SHP77 treated with DMSO at 0.1 percent for 48 hours (cell line): ENCODE measurements around the gene NR1D1.
A peak's percentile ranks its signal among the peaks of the same experiment; 100 is the strongest.

Source experiments
- DNase-seq: peaks from one replicate; lab custom pipeline; 2025; lab: John Stamatoyannopoulos, UW

NR1D1 gene

DNA sequence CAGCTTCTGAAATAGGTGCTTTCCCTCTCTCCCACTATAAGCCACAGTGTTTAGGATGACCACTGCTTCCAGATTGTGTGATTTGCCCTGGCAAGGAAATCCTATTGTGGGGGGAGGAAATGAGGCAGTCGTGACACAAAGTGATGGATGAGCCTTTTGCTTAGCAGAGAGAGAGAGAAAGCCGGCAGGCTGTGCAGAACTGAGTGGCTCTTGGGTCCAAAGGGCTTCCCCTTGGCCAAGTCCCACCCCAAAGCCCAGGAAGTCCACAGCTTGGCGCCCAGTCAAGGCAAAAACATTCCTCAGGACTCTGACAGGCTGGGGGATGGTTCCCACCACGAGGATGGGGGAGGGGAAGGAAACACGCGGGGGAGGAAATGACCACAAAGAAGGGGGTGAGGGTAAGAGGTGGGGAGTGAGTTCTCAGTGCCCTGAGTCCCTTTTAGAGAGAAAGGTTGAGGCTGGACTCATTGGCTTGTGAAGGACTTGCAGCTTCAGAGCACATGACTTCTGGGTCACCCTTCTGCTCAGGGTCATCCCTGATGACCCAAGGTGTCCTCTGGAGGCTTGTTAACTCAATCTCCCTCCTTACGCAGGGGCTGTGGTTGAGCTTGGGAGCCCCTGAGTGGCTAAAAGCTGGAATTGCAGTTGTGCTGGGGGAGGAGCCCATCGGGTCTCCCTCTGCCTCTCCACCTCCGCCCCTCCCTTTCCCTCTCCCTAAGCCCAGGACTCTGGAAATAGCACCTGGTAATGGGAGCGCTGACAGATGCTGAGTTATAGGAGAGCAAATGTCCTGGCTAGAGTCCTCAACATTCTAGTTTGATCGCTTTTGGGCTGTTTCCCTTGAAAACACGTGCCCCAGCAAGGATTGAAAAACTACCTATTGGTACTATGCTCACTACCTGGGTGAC, 11.1 kb upstream of the NR1D1 start:
- peak; percentile 85 for DNase-seq

DNA sequence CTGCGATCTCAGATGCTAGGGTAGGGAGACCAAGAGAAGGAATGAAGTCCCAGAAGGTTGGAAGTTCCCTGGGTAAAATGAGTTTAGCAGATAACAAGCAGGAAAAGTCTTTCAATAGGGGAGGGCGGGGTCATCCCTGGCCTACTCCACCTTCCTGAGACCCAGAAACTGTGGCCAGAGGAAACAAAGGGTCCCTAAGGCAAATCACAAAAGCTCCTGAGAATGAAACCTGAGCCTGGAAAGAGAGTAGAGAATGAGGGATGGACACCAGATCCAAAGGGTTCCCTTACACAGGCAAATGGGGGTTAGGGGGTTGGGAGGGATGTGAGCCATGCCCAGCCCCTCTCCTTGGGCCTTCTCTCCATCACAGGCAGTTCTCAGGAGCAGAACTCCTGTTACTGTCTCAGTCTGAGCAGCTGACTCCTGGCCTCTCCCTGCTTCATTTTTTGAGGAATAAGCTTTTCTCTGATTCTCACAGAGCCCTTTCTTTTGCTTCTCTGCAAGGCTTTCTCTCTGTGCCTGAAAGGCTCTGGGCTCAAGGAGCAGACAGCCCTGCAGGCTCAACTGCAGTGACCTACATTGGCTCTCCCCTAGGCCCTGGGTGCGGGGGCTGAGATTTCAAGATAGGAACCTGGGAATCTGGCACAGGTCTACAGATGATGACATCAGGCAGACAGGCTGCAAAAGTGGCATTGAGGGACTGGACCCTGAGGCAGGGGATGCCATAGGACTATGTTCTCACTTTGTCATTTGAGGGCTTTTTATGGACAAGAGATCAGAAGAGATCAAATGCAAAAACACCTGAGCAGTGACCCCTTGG, 9.8 kb upstream of the NR1D1 start:
- no peak for DNase-seq

DNA sequence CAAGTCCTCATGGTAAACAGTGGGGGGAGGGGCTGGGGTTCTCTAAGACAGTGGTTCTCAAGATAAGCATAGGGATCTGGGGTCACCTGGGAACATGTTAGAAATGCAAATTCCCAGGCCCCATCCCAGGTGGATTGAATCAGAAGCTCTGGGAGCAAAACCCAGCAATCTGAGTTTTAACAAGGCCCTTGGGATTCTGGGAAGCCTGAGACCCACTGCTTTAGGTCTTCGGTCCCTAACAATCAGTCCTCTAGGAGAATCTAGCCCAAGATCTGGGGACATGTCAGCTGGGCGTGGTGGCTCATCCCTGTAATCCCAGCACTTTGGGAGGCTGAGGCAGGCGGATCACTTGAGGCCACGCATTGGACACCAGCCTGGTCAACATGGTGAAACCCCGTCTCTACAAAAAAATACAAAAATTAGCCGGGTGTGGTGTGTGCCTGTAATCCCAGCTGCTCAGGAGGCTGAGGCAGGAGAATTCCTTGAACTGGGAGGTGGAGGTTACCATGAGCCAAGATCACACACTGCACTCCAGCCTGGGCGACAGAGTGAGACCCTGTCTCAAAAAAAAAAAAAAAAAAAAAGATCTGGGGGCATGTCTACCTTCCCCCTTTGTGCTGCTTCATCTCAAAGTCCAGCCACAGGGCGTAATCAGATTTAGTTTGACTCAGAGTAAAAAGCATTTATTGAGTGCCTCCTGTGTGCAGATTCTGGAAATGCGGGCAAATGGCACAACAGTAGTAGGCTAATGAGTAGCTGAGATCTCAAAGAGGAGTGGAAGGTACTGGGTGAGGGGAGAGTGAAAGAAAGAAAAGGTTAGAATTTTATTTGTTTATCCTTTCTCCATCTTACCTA, 8.8 kb upstream of the NR1D1 start:
- DNase-seq = no peak

DNA sequence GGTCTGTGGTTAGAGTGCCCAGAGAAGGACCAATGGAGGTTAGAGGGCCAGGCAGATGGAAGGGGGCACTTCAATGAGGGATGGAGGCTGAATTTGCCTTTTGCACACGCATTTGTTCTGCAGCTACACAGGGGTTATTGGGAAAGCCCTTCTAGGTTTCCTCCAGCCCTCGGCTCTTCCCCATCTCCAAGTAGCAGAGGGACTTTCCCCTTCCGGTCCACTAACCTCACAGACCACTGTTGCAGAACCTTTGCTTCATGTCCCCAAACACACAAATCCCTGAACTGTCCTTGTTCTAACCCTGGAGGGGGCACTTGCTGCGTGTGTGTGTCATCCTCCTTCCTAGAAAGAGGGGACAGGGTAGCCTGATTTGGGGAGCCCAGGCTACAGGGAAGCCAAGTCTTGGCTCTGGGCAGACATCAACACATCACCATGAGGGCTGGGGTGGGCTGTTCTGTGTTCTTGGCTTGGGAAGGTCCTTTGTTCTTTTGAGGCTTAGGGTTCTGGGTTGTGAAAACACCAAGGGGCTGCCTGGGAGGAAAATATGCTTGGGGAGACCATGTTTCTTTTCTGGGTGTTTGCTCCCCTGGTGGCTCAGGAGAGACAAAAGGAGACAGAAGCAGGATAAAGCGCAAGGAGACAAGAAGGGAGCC, 7.3 kb upstream of the NR1D1 start:
- no peak for DNase-seq

DNA sequence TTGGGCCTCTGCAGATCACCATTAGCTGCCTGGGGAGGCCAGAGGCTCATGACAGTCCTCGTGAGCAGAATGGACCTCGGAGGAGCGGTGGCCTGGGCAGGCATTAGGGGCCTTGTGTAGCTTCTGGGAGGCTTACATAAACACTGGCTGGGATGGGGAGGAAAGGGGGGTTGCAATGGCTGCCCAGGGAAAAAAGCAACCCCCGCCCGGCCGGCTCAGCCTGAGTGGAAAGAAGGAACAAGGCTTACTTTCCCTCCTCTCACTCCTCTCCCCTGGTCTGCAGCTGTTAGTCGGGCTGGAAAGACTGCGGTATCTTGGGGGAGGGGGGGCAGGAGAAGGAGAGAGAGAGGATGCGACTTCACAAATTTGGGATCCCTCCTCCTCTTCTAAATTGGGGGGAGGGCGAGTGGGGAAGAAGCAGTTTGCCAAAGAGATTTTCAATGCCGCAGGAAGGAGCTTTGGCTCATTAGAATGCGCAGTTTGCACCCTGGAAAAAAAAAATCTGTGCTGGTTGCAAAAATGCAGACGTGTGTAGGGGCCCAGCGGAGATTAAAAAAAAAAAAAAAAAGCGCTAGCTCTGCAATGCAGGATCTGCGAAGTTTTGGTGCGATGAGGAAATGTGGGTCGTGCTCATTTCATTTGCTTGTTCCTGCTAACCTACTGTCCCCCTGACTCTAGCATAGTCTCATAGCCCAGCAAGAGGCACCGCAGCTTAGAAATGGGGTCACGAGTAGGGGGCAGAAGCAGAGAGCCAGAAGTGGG, 6.6 kb upstream of the NR1D1 start:
- DNase-seq = no peak

DNA sequence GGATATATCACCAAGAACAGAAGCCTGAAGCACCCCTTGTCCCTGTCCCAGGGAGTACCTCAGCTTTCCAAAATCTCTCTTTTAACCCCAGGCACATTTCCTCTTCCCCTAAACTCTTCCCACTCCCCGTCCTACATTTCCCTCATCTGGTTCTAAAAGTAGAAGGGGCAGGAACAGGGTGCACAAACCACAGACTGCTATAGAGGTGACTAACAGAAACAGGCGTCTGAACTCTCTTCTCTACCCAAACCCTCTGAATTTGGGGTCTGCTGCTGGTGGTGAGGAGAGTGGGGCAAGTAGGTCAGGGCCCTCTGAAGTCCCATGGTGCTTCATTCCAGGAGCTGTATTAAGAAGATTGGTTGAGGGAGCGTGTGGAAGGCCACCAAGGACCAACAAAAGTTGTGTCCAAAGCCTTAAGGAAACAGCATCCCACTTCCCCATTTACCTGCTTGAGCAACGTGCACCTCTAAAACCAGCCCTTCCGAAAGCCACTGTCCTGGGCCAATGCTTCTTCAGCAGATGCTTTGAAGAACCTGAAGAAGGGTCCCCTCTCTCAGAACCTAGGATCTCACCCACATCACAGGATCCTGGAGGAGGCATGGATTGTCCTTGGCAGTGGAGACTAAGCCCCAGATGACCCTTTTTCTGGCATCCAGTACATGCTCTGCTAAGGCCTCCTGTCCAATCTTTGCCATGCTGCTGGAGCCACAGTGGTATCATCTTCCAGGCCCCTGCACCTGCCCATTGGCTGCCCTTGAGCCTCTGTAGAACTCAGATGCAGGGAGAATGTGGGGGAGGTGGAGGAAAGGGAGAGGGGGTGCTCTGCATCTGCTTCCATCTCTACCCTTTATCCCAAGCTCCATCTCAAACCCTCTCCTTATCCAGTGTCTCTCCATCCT, 5.7 kb upstream of the NR1D1 start:
- no peak for DNase-seq

DNA sequence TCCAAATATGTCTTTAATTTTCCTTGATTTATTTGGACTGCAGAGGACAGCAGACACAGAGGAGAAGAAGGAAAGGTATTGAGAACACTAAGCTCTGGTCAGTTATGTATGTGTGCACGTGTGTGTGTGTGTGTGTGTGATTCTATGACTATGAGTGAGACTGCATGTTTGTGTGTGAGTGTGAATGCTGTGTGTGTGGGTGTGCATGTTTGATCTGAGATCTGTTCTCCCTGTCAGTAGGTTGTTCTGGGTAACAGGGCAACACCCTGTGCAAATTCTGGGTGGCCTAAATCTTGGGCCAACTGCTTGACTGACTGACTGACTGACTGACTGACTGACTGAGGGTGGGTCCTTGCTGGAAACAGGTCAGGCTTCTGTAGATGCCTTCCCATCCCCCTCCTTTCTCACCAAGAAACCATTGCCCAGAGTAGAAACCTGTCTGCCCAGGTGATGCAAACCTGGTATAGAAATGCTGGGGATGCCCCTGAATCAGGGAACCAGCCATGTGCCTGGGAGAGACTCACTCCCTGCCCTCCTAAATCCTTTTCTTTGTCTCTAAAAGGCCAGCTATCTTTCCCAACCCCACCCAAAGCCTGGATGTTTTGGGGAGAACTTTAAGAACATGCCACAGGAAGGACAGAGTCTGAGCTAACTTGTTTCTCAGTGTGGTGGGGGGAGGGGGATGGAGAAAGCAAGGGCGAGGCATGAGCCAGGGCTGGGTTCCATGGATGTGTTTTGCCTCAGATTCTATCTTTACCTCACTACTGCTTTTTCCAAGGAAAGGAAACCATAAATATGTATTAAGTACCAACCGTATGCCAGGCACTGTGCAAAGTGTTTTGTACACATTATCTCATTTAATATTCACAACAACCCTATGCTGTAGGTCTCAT, 4.5 kb upstream of the NR1D1 start:
- no peak for DNase-seq

DNA sequence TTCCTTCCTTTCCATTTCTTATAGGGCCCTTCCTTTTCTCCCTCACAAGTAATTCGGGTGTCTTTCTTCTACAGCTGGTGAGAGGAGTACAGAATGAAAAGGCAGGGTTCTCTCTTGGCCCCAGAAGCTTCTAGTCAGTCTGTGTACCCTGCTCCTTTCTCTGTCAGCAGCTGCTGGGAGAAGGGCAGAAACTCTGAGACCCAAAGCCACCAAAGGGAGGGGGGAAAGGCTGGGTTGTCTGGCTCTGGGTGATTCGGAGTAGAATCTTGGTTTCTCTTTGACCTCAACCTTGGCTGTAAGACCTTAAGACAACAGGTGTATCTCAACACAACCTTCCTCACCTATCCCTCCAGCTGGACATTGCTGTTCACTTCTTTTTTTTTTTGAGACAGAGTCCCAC, 3.3 kb upstream of the NR1D1 start:
- DNase-seq = no peak

DNA sequence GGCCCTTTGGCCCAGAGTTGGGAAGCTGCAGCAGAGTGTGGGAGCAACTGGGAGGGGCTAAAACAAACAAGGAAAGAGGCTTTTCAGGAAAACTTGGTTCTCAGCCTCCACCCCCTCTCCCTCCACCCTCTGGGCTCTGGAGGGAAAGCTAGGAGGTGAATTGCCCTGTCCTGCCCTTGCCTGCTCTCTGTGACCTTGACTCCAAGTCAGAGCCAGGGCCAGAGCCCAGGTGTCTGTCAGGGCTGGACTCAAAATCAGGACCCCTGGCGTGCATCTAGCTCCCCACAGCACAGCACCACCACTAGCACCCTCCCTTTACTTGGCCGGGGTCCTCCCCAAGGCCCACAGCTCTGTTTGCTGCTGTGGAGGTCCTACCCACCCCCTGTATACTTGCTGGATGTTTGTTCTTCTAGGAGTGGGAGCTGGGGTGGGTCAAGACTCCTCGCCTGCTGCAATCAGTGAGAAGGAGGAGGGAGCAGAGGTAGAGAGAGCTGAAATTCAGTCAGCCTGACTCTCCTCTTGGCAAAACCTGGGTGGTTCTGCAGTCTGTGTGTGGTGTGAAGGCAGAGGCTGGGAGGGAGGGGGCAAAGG, 2.8 kb upstream of the NR1D1 start:
- no peak for DNase-seq

DNA sequence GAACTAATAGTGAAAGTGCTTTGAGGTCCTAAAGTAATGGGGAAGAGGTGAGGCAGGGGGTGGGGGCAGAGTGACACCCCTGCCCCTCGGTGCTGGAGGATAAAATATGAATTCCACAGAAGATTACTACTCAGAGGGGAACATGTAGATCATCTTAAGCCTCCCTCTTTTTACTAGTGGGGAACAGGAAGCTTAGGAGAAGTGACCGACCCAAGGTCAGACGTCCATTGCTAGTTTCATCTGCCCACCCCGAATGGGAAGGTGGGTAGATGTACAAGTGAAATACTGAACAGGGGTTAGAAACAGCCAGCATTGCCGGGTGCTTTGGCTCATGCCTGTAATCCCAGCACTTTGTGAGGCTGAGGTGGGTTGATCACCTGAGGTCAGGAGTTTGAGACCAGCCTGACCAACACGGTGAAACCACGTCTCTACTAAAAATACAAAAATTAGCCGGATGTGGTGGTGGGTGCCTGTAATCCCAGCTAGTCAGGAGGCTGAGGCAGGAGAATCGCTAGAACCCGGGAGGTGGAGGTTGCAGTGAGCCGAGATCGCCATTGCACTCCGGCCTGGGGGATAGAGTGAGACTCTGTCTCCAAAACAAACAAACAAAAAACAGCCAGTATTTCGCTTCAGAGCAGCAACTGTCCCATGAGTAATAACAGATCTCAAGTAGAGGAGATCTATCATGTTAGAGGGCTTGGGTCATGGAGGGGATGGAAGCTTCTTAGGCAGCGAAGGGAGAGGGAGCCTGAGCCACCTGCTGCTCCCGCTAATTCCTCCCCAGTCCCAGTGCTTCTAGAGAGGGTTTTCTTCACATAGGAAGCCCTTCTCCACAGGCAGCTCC, 1.2 kb upstream of the NR1D1 start:
- DNase-seq = no peak

DNA sequence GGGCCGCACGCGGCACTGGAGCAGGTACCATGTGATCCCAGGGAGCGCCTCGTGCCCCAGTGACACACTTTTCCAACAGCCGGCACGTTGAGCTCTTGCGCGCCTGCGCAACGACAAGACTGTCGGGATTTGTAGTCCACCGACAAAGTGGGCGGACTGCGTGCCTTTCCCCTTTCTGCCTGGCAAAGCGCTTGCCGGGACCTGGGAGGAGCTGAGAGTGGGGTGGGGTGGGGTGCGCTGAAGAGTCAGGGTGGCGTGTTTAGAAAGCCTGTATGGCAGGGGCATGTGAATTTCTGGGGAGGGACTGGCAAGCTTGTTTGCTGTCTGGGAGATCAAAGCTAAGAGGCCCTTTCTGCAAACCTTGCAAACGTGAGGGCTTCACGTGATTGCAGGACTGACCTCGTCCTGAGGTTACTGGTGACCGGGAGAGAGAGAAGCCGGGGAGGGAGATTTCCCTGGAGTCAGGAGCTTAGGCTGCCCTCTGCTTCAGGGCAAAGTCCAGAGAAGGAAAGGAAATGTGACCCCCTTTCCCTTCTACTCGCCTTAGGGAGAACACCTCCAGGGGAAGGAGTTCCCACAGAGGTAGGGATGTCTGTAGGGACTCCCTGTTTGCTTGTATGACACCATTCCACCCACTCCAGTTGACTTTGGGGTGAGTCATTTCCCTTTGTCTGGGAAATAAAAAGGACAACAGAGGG, 429 bp upstream of the NR1D1 start:
- peak; percentile 92 for DNase-seq

DNA sequence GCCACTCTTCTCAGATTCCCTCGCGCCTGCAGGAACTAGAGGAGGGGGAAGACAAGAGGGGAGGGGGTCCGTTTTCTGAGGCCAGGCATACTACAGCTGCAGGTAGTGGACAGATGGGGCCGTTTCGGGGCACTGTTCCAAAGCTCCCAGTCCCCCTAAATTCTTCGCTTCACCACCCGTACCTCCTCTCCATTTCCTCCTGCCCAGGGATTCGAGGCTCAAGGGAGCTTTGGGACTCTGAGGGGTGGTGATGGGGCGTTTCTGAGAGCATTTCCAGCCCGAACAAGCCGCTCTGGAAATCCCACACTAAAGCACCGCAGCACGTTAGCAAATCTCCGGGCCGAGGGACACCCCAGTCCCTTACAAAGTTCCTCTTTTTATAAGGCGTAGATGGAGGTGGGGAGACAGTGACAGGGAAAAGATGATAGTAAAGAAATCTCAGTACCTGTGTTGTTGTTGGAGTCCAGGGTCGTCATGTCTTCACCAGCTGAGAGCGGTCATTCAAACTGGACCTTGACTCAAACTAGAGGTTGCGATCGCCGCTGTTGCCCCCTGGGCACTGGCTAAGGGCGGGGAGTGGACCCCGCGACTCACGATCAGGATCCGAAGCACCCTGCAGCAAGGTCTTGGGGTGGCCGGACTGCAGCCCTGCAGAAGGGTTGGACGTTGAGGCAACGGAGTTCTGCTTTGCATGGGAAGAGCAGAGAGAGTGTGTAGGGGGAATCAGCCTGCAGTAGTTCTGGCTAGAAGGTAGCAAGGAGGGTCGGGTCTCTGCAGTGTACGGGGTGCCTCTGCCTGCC, 570 bp downstream of the NR1D1 start:
- no peak for DNase-seq

DNA sequence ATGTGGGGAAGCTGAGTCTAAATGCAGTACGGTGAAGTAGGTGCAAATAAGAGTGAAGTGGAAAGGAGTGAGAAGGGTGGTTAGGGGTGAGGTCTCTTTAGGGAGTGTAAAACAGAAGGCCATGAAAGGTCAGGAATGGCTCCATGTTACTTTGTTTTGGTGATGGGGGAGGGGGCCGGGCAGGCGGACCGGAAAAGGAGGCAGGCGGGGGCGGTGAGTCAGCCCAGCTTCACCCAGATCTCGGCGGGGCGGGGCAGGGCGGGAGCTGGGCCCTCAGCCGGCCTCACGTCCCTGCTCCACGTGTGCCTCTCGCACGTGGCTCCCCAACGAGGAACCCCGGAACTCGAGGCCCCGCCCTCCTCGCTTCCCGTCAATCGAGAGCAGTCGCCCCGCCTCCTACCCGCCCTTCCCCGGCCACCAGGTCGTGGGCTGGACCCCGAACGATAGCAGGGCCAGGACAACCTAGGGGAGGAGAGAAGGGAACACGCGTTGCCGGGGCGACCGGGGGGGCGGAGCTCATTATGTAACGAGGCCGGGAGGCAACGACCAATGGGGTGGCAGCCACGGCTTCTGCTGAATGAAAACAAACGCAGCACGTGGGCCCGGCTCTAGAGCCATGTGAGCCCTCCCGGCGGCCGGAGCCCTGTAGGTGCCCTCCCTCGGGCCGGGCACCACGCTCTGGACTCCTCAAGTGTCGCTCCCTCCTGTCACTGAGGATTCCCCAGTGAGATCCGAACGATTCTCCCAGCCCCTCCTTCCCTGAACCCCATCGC, 1.4 kb downstream of the NR1D1 start:
- peak; percentile 77 for DNase-seq

DNA sequence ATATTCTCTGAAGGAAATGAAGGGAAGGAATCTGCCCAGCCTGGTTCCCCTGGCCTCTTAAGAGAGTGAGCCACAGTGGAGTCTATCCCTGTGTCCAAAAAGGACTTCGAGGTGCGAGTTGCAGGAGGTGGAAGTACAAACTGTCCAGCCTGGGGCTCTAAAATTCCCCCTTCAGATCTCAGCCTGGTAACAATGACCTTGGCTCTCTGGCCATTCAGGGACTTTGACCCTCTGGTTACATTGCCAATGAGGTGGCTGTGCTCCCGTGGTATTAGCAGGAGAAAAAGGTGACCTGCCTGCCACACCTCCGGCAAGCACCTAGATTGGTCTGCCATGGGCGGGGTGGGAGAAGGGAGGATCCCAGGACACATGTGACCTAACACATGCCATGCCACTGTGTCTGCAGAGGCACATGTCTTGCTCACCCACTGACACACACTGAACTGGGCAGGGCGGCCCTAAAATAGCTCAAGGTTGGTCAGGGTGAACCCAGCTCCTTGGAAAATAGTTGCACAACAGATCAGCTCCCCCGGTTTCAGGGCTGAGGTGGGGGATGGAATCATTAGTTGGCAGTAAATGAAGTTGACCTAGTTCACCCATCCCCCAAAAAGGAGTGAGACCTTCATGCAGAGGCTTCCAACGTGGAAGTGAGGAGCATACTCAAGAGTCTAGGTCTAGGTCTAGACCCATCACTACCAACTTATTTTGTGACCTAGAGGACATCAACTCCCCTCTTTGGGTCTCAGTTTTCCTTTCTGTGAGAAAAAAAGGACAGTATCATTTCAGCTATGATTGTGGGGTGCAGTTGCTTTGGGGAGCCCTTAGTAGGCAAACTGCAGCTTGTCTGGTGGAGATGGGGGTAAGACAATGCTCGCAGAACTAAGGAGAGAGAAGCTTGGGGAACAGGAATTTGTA, 2.2 kb downstream of the NR1D1 start:
- no peak for DNase-seq
